GM13976 (cell line): Measurements from ENCODE around the gene PDAP1.

ENCODE experiments used
- DNase-seq: peaks from one replicate; pipeline ENCODE4 v3.0.0; 2012; ENCODE audit warnings: low spot score
- in situ Hi-C: fragments of 300-500 bp; cut with MboI; formaldehyde crosslinking; loops from one replicate; pipeline ENCODE4 v1.12.0; 2022; ENCODE audit warnings: low sequenced_read_pairs, mixed read lengths, inconsistent platforms; ENCODE audit not compliant: unreplicated experiment
- TF ChIP-seq, protein P1 (sequence below): IDR thresholded peaks from 2 replicates; pipeline ENCODE4 v1.5.1; 2012; ENCODE audit warnings: borderline replicate concordance, mild to moderate bottlenecking; ENCODE audit not compliant: insufficient read depth; ENCODE audit errors: extremely low read depth, missing control alignments, control extremely low read depth

The PDAP1 gene

DNA sequence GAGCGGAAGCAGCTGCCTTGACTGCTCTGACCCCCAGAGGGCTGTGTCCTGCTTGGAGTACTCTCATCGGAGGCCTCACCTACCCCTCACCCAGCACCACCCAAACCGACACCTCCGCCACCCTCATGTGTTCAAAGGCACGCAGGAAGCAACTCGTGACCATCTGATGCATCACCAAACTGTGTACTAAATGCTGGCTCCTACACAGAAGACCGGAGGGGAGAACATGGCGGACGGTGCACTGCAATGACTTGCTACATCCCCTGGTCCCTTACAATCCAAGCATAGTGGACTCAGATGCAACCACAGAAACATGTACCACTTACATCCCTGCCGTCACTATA is 3.4 kb downstream of the PDAP1 start:
- no peak for DNase-seq
- TF ChIP-seq, protein P1, sequence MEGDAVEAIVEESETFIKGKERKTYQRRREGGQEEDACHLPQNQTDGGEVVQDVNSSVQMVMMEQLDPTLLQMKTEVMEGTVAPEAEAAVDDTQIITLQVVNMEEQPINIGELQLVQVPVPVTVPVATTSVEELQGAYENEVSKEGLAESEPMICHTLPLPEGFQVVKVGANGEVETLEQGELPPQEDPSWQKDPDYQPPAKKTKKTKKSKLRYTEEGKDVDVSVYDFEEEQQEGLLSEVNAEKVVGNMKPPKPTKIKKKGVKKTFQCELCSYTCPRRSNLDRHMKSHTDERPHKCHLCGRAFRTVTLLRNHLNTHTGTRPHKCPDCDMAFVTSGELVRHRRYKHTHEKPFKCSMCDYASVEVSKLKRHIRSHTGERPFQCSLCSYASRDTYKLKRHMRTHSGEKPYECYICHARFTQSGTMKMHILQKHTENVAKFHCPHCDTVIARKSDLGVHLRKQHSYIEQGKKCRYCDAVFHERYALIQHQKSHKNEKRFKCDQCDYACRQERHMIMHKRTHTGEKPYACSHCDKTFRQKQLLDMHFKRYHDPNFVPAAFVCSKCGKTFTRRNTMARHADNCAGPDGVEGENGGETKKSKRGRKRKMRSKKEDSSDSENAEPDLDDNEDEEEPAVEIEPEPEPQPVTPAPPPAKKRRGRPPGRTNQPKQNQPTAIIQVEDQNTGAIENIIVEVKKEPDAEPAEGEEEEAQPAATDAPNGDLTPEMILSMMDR = no peak
- in situ Hi-C loops = no loop called here

DNA sequence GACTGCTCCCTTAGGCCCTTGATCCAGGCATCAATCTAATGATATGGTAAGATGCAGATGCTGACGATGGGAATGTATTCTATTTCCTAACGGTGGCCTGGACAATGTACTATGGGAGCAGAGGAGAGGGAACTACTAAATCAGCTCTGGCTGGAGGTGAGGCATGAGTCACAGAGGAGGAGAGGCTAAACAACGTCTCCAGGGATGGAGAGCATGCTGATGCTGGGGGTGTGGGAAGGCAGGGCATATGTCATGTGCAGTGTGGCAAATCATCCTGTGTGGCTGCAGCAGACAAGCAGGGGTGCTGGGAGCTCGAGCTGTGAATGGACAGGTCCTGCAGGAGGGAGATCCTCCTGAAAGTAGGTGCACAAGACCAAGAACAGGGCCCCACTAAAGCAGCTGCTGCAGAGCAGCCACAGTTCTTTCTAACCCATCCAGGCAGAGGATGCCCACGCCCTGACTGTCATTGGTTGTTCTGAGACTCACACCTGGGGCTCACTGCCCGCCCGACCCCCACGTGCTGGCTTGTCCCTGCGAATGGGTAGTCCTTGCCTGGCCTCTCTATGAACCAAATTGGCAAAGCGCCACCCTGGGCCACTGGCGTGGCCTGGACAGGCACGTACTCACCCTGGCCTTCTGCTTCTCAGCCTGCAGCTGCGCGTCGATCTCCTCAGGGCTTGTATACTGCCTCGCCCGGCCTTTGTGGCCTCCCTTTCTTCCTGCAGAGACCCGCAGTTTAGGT is 4.0 kb downstream of the PDAP1 start:
- in situ Hi-C loops = no loop called here
- TF ChIP-seq, protein P1 = no peak
- no peak for DNase-seq

DNA sequence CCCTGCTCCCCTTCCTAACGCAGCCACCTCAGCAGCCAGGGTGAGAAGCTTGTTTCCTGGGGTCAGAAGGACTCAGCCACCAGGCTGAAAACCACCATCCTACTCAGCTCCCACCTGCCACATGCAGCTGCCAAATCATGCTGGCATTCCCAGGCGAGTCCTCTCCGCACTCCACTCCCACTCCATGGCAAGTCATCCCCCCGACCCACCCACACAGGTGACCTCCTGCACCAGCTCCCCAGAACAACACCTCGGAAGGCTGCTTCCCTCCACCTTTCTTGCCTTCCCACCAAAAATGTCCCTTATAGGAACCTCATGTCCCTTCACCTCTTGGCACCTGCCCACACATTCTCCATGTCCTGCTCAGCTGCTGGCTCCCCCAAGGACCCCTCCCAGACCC is 4.6 kb downstream of the PDAP1 start:
- TF ChIP-seq, protein P1 = no peak
- DNase-seq = no peak
- in situ Hi-C loops = no loop called here

DNA sequence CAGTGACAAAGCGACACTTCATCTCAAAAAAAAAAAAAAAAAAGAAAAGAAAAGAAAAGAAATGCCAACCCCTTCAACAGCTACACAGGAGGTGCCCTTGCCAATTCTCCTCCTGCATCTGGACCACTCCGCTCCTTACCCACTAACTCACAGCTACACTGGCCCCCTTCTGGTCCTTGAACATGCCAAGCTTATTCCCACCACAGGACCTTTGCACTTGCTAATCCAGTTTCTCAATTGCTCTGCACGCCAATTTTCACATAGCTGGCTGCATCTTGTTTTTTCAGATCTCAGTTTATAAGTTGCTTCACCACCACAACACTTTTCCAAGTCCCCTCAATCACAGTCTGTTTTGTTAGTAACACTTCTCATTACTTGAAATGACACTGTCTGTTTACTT is 5.5 kb downstream of the PDAP1 start:
- in situ Hi-C loops = no loop called here
- no peak for DNase-seq
- TF ChIP-seq, protein P1 = no peak

DNA sequence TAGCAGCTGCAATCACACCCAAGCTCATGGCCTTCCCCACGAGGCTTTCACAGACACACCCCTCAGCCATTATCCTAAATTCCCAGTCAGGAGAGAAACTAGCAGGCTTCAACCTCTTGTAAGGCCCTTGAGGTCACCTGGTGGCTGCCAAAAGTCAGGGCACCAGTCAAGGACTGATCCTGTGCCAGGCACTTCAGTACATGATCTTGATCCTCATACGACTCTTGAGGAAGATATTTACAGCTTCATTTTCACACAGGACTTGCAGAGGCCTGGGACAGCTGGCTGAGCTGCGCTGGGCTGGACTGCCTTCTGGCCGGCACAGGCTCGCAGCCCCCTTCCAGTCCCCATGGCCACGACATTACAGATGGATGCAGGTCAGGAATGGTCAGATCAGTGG is 8.8 kb downstream of the PDAP1 start:
- DNase-seq = no peak
- TF ChIP-seq, protein P1 = no peak
- in situ Hi-C loops = no loop called here

DNA sequence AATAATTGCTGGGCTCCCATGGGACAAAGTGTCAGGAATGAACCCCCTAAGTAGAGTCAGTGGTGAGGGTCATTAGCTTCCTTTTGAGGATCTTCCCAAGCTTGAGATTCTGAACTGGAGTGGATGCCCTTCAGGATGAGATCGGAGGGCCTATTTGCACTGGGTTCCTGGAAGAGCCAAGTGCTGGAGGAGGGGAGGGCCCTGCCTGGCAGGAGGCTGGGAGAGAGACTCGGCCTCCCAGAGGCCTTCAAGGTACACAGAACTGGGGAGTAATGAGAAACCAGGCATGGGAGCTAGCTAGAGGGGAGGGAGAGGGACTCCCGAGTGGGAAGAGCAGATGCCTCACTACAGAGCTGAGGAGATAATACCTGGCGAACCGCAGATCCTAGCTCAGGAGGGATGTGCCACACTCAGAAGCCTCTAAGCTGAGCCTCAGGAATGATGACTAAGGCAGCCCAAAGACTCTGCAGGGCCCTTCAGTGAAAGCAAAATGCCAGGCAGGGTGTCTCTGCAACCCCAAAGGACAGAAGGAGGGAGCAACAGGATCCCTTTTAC is 9.4 kb downstream of the PDAP1 start:
- TF ChIP-seq, protein P1 = no peak
- in situ Hi-C loops = no loop called here
- DNase-seq = no peak

DNA sequence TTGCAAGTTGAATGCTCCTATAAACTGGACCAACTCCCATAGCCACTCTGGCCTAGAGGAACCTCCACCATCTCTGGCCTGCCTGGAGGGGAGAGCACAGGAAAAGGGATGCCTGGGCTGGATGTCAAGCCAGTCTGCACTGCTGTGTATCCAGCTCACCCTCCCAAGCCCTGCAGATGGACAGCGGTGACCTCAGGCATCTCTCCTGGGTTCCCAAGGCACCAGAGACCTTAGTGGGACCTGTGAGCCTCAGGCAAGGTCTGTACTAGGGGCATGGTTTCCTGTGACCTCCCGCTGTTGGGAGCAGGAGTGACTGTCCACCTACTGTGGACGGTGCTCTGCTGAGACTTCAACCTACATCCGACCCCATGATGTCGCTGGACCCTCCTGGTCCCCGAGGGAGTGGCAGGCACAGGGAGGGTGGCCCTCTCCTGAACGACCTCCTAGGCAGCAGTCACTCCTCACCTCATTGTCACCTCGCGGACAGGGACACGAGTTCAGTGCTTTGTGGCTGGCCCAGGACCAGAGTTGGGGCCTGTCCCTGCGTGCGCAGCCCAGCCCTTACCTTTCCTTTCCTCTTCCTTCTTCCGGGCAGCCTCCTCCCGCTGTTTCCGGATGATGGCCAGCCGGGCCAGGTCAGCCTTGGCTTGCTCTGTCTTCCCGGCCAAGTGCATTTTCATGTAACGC is 11.0 kb downstream of the PDAP1 start:
- in situ Hi-C loops = no loop called here
- no peak for DNase-seq
- TF ChIP-seq, protein P1 = no peak
